H1 (cell line): ENCODE measurements around the gene LCN10. TPM values are rescaled to one million over a fixed set of nuclear protein-coding genes. Genes with fewer than 3 reads are reported as not detected.

Source experiments
- CTCF ChIA-PET: fragments of 300-600 bp; sonication (Branson Sonifier 250); formaldehyde crosslinking; loops from one replicate; lab custom pipeline; 2021; ENCODE audit not compliant: partially characterized antibody; lab: Charles Lee
- POLR2A ChIA-PET: fragments of 300-600 bp; sonication (Branson Sonifier 250); formaldehyde crosslinking; loops from one replicate; lab custom pipeline; 2021; ENCODE audit warnings: inconsistent platforms; ENCODE audit not compliant: partially characterized antibody; lab: Charles Lee
- DNase-seq, 2 experiments: peaks; one replicate each; pipeline versions ENCODE4 v3.0.0 to v3.0.0-alpha.2; 2010 to 2022; ENCODE audit warnings: low spot score in 2 of 2, low read depth in 1 of 2, mixed read lengths in 1 of 2
- FAIRE-seq: peaks from 2 replicates; lab custom pipeline; 2011; peaks lifted over from hg19 to GRCh38; lab: Jason Lieb, UNC
- H2AFZ ChIP-seq: 2 replicates; pipeline ENCODE4 v1.8.1; 2012; ENCODE audit warnings: low read length, inconsistent platforms
- H2AK5ac ChIP-seq: 2 replicates; pipeline ENCODE4 v1.6.1; 2013; ENCODE audit warnings: low read depth, low read length
- H2BK120ac ChIP-seq: replicated peaks from 2 replicates; pipeline ENCODE3; 2013; ENCODE audit warnings: low read depth, low read length, inconsistent platforms
- H2BK12ac ChIP-seq: 2 replicates; pipeline ENCODE4 v1.6.1; 2013; ENCODE audit warnings: low read depth, low read length
- H2BK15ac ChIP-seq: 2 replicates; pipeline ENCODE4 v1.6.1; 2013; ENCODE audit warnings: low read length
- H2BK20ac ChIP-seq: 2 replicates; pipeline ENCODE4 v1.6.1; 2013; ENCODE audit warnings: low read length
- H2BK5ac ChIP-seq: 2 replicates; pipeline ENCODE4 v1.6.1; 2013; ENCODE audit warnings: low read depth, low read length
- H3K14ac ChIP-seq: 2 replicates; pipeline ENCODE4 v1.6.1; 2013; ENCODE audit warnings: inconsistent platforms; ENCODE audit not compliant: insufficient read length
- H3K18ac ChIP-seq: 2 replicates; pipeline ENCODE4 v1.6.1; 2013; ENCODE audit warnings: low read length; ENCODE audit errors: extremely low read depth
- H3K23ac ChIP-seq: 2 replicates; pipeline ENCODE4 v1.6.1; 2013; ENCODE audit warnings: inconsistent platforms; ENCODE audit not compliant: insufficient read length
- H3K23me2 ChIP-seq: 2 replicates; pipeline ENCODE4 v1.6.1; 2013; ENCODE audit warnings: low read depth, low read length
- H3K27ac ChIP-seq: 2 replicates; pipeline ENCODE4 v1.6.1; 2011; ENCODE audit warnings: low read depth, low read length, inconsistent platforms
- H3K27me3 ChIP-seq, 4 experiments: replicated peaks in 1 of 4; 1 replicate in 1 of 4; 2 replicates in 3 of 4; pipeline versions ENCODE4 v1.6.1 to v1.8.1; 2011 to 2013; ENCODE audit warnings: low read length in 3 of 4, mild to moderate bottlenecking in 3 of 4, inconsistent platforms in 2 of 4, mixed read lengths in 2 of 4, moderate library complexity in 1 of 4; ENCODE audit not compliant: control insufficient read depth in 3 of 4, insufficient read depth in 3 of 4; ENCODE audit errors: extremely low read depth in 1 of 4
- H3K36me3 ChIP-seq, 4 experiments: 2 replicates each; pipeline versions ENCODE4 v1.6.1 to v1.8.1; 2011 to 2013; ENCODE audit warnings: mild to moderate bottlenecking in 4 of 4, low read length in 3 of 4, moderate library complexity in 2 of 4, control low read depth in 1 of 4, inconsistent platforms in 1 of 4; ENCODE audit not compliant: insufficient read depth in 4 of 4, control insufficient read depth in 2 of 4
- H3K4ac ChIP-seq: replicated peaks from 2 replicates; pipeline ENCODE3; 2013; ENCODE audit warnings: low read length, low read depth, mixed read lengths, inconsistent platforms; ENCODE audit not compliant: insufficient read length
- H3K4me1 ChIP-seq, 4 experiments: replicated peaks in 1 of 4; 1 replicate in 1 of 4; 2 replicates in 3 of 4; pipeline versions ENCODE4 v1.6.1 to v1.8.1; 2011 to 2013; ENCODE audit warnings: low read length in 3 of 4, inconsistent platforms in 2 of 4, mixed read lengths in 1 of 4; ENCODE audit not compliant: insufficient read depth in 4 of 4, control insufficient read depth in 3 of 4
- H3K4me2 ChIP-seq, 2 experiments: 2 replicates each; pipeline versions ENCODE4 v1.6.1 to v1.8.1; 2011 to 2013; ENCODE audit warnings: low read depth in 2 of 2, low read length in 2 of 2, control low read depth in 1 of 2, inconsistent platforms in 1 of 2, mild to moderate bottlenecking in 1 of 2; ENCODE audit not compliant: insufficient read depth in 1 of 2
- H3K4me3 ChIP-seq, 4 experiments: fragments of 200-600, 300-600 bp in 1 of 4; sonication (generic), shearing (Covaris generic), sonication (Bioruptor Twin) in 1 of 4; 2 replicates each; pipeline versions ENCODE4 v1.5.1 to v1.8.1; 2011 to 2016; ENCODE audit warnings: low read length in 4 of 4, low read depth in 3 of 4, control low read depth in 2 of 4, inconsistent platforms in 2 of 4, mild to moderate bottlenecking in 2 of 4, mixed read lengths in 1 of 4, moderate library complexity in 1 of 4; ENCODE audit not compliant: insufficient read depth in 2 of 4; ENCODE audit errors: extremely low read depth in 1 of 4
- H3K56ac ChIP-seq: replicated peaks from 2 replicates; pipeline ENCODE3; 2013; ENCODE audit warnings: low read depth, mild to moderate bottlenecking, mixed read lengths, low read length, inconsistent platforms; ENCODE audit not compliant: insufficient read length
- H3K79me1 ChIP-seq: 2 replicates; pipeline ENCODE4 v1.6.1; 2013; ENCODE audit warnings: low read depth, low read length, control low read depth
- H3K79me2 ChIP-seq, 2 experiments: 2 replicates each; pipeline versions ENCODE4 v1.6.1 to v1.8.1; 2012 to 2013; ENCODE audit warnings: low read length in 2 of 2, mild to moderate bottlenecking in 2 of 2, inconsistent platforms in 1 of 2; ENCODE audit not compliant: insufficient read depth in 2 of 2, control insufficient read depth in 1 of 2
- H3K9ac ChIP-seq, 4 experiments: replicated peaks in 1 of 4; 1 replicate in 1 of 4; 2 replicates in 3 of 4; pipeline versions ENCODE4 v1.6.1 to v1.8.1; 2011 to 2013; ENCODE audit warnings: low read depth in 3 of 4, low read length in 3 of 4, control low read depth in 2 of 4, mild to moderate bottlenecking in 2 of 4, moderate library complexity in 2 of 4, inconsistent platforms in 1 of 4; ENCODE audit errors: extremely low read depth in 1 of 4
- H3K9me3 ChIP-seq, 2 experiments: 2 replicates each; pipeline versions ENCODE4 v1.6.1 to v1.8.1; 2012 to 2013; ENCODE audit warnings: mild to moderate bottlenecking in 2 of 2, moderate library complexity in 2 of 2, control low read depth in 1 of 2, inconsistent platforms in 1 of 2, low read depth in 1 of 2, low read length in 1 of 2, mixed read lengths in 1 of 2; ENCODE audit not compliant: insufficient read depth in 2 of 2
- H4K20me1 ChIP-seq, 2 experiments: replicated peaks in 1 of 2; 2 replicates each; pipeline versions ENCODE3 to v1.8.1; 2011 to 2013; ENCODE audit warnings: inconsistent platforms in 2 of 2, low read length in 2 of 2, mild to moderate bottlenecking in 1 of 2; ENCODE audit not compliant: insufficient read depth in 2 of 2, control insufficient read depth in 1 of 2
- H4K5ac ChIP-seq: 2 replicates; pipeline ENCODE4 v1.6.1; 2013; ENCODE audit warnings: low read length, low read depth, mixed read lengths, inconsistent platforms; ENCODE audit not compliant: insufficient read length
- H4K8ac ChIP-seq: 2 replicates; pipeline ENCODE4 v1.8.0; 2013; ENCODE audit warnings: mild to moderate bottlenecking, moderate library complexity, low read length, inconsistent platforms; ENCODE audit not compliant: insufficient read depth; ENCODE audit errors: extremely low read depth
- H4K91ac ChIP-seq: replicated peaks from 2 replicates; pipeline ENCODE3; 2013; ENCODE audit warnings: low read length, mixed read lengths, inconsistent platforms; ENCODE audit not compliant: insufficient read length
- BCL11A ChIP-seq, 2 experiments: IDR thresholded peaks; one replicate each; pipeline ENCODE4 v1.6.1; 2011; ENCODE audit warnings: low read depth in 2 of 2, low read length in 2 of 2, mild to moderate bottlenecking in 2 of 2
- CEBPB ChIP-seq: IDR thresholded peaks from 2 replicates; pipeline ENCODE4 v1.6.1; 2012; ENCODE audit warnings: low read depth, low read length
- E2F6 ChIP-seq: IDR thresholded peaks from 2 replicates; pipeline ENCODE4 v1.6.1; 2012; ENCODE audit warnings: inconsistent platforms
- GABPA ChIP-seq: IDR thresholded peaks from 2 replicates; pipeline ENCODE4 v1.6.1; 2011; ENCODE audit warnings: mild to moderate bottlenecking, low read length, moderate library complexity, borderline replicate concordance; ENCODE audit not compliant: insufficient read depth
- JUND ChIP-seq: IDR thresholded peaks from 2 replicates; pipeline ENCODE4 v1.6.1; 2011; ENCODE audit warnings: mild to moderate bottlenecking, improper control_type of control experiment, low read length
- MAFK ChIP-seq: IDR thresholded peaks from 2 replicates; pipeline ENCODE4 v1.6.1; 2012; ENCODE audit warnings: low read depth, mild to moderate bottlenecking, improper control_type of control experiment, low read length
- SIX5 ChIP-seq: IDR thresholded peaks from 2 replicates; pipeline ENCODE4 v1.6.1; 2011; ENCODE audit warnings: mild to moderate bottlenecking, low read depth, low read length
- WGBS, 2 experiments: shearing (Covaris generic) in 1 of 2; methylation state at CpG; one replicate each; pipeline versions ENCODE4 v1.1.6 to v1.1.7; 2013 to 2015; ENCODE audit warnings: low lambda C conversion rate in 2 of 2, mixed read lengths in 2 of 2, inconsistent platforms in 1 of 2, low coverage in 1 of 2, missing lambda C conversion rate in 1 of 2; ENCODE audit not compliant: insufficient replicate concordance in 2 of 2, insufficient coverage in 1 of 2, insufficient read length in 1 of 2; ENCODE audit errors: extremely low coverage in 1 of 2, missing lambda C conversion rate in 1 of 2; 5-methylcytosine and 5-hydroxymethylcytosine counted together
- polyA plus RNA-seq, 7 experiments: library from polyadenylated mRNA; depleted of rRNA in 3 of 7; stranded (reverse) in 5 of 7; unstranded in 2 of 7; fragments of >200 nt in 5 of 7; fragments of 200-250 nt in 2 of 7; gene quantifications; 1 replicate in 5 of 7; 2 replicates in 1 of 7; 4 replicates in 1 of 7; pipeline versions ENCODE4 v1.2.1 to v1.2.3, GENCODE V29; 2011 to 2013; ENCODE audit warnings: missing spikeins in 2 of 7, mixed read lengths in 2 of 7
- total RNA-seq: library from RNA; stranded (reverse); fragmentation: NEBNext Ultra II Directional; extraction: Animal tissue kit (Norgen Biotek cat#: 25700); gene quantifications from 2 replicates; pipeline ENCODE4 v1.2.1, GENCODE V29; 2021

Gene LCN10
- total and polyA plus RNA-seq, 2 of the 8 experiments (the other 6 are each of a cell fraction or from before 2014, with no cell fraction given) = 2.6 to 2.8 TPM

GRCh38 chr9:136707011-136707410, 35.7 kb downstream of the LCN10 start:
- Histone ChIP-seq H3K79me1 (no peaks in the 10 kb centered on the region), H3K79me2 (no peaks in the 10 kb centered on the region), H4K5ac (no peak overlapping the region), H4K8ac (no peak overlapping the region), H3K4ac (no peak overlapping the region), H2BK15ac (no peak overlapping the region), H3K4me2 (no peak overlapping the region), H3K14ac (no peak overlapping the region), H2BK20ac (no peak overlapping the region), H2BK12ac (no peak overlapping the region), H4K91ac (no peak overlapping the region), H2AK5ac (no peak overlapping the region), H3K4me1 (peaks cover 0 to 2% (median 0%) of the 10 kb centered on the region in 4 experiments; a peak in 1 of 7 replicates), H4K20me1 (no peaks in the 10 kb centered on the region), H3K56ac (no peak overlapping the region), H3K27me3 (peaks cover 0 to 5% (median 3%) of the 10 kb centered on the region in 4 experiments; a peak in 4 of 7 replicates), H3K23me2 (no peaks in the 10 kb centered on the region), H2BK5ac (no peak overlapping the region), H3K9ac (no peak overlapping the region), H3K23ac (no peak overlapping the region), H3K36me3 (no peaks in the 10 kb centered on the region), H2AFZ (no peak overlapping the region), H2BK120ac (no peak overlapping the region), H3K9me3 (no peaks in the 10 kb centered on the region), H3K4me3 (no peak overlapping the region), H3K18ac (no peak overlapping the region), H3K27ac (no peak overlapping the region)
- ChIA-PET POLR2A (interaction anchor here (0.6 to 5.0 kb wide), 2 partner anchors 19 to 21 kb away, joined by 3 to 35 read pairs; no protein-coding TSS in a partner anchor), CTCF (interaction anchor here (0.7 to 1.9 kb wide), 4 partner anchors 8 to 82 kb away, joined by 3 to 6 read pairs (median 4); no protein-coding TSS in a partner anchor)
- 91% methylated on average over 7 of the region's 7 CpGs; no CpG with 5 or more reads in 1 of the 2 experiments for WGBS, 2 experiments
- FAIRE-seq (no peak), DNase-seq (no peak)
- no peak for TF ChIP-seq E2F6
- no peak for TF ChIP-seq GABPA
- TF ChIP-seq SIX5 = no peak
- no peak for TF ChIP-seq MAFK
- TF ChIP-seq JUND = no peak
- no peak for TF ChIP-seq CEBPB
- no peak for TF ChIP-seq BCL11A (IDR thresholded peaks at IDR 0.05; ENCODE audit: low read depth in 2 of 2, low read length in 2 of 2)
